ENCODE data around the gene PABPN1L.

- no peak for TF ChIP-seq CTCF (IDR thresholded peaks at IDR 0.05)
- no peak for TF ChIP-seq POLR2A (IDR thresholded peaks at IDR 0.05)
Observed at GRCh38 chr16:88826070-88826840, 40.2 kb downstream of the PABPN1L start.

Measured in adrenal gland (tissue), 5 donors.